DOHH2 (cell line): ENCODE results near the gene PBX4.

Experiments used
- H3F3A ChIP-seq: fragments of 200-600 bp; sonication (generic), shearing (Covaris generic); 2 replicates; pipeline ENCODE4 v1.6.0; 2016; ENCODE audit warnings: antibody characterized with exemption, mild to moderate bottlenecking; ENCODE audit not compliant: control insufficient read depth, insufficient read depth
- H3K27ac ChIP-seq: fragments of 200-600 bp; sonication (generic); 2 replicates; pipeline ENCODE4 v1.5.1; 2014; ENCODE audit warnings: low read depth, mild to moderate bottlenecking, low read length, moderate library complexity
- H3K27me3 ChIP-seq: fragments of 200-600 bp; sonication (generic); 2 replicates; pipeline ENCODE4 v1.6.1; 2014; ENCODE audit warnings: mild to moderate bottlenecking, low read length, mixed read lengths; ENCODE audit not compliant: control insufficient read depth
- H3K36me3 ChIP-seq: fragments of 200-600 bp; sonication (generic); 2 replicates; pipeline ENCODE4 v1.6.1; 2014; ENCODE audit warnings: mild to moderate bottlenecking, low read length, moderate library complexity, mixed read lengths; ENCODE audit not compliant: control insufficient read depth
- H3K4me1 ChIP-seq: fragments of 200-600 bp; sonication (generic); 2 replicates; pipeline ENCODE4 v1.6.1; 2014; ENCODE audit warnings: mild to moderate bottlenecking, low read length, mixed read lengths; ENCODE audit not compliant: control insufficient read depth
- H3K4me2 ChIP-seq: fragments of 200-600 bp; sonication (generic); 2 replicates; pipeline ENCODE4 v1.6.0; 2014; ENCODE audit warnings: mild to moderate bottlenecking, low read length, moderate library complexity
- H3K4me3 ChIP-seq: fragments of 200-600 bp; sonication (generic); 2 replicates; pipeline ENCODE4 v1.5.1; 2014; ENCODE audit warnings: mild to moderate bottlenecking, low read length, mixed read lengths
- H3K79me2 ChIP-seq: fragments of 200-600 bp; sonication (generic); 2 replicates; pipeline ENCODE4 v1.6.1; 2014; ENCODE audit warnings: mild to moderate bottlenecking, low read length, mixed read lengths; ENCODE audit not compliant: control insufficient read depth
- H3K9me2 ChIP-seq: fragments of 200-600 bp; sonication (generic); replicated peaks from 2 replicates; pipeline ENCODE4 v1.6.1; 2014; ENCODE audit warnings: mild to moderate bottlenecking, low read length, mixed read lengths; ENCODE audit not compliant: control insufficient read depth
- H3K9me3 ChIP-seq: fragments of 200-600 bp; sonication (generic); 2 replicates; pipeline ENCODE4 v1.6.1; 2014; ENCODE audit warnings: antibody characterized with exemption, low read length, mixed read lengths; ENCODE audit not compliant: control insufficient read depth, insufficient read depth
- H4K20me1 ChIP-seq: fragments of 200-600 bp; sonication (generic); 2 replicates; pipeline ENCODE4 v1.6.0; 2014; ENCODE audit warnings: low read depth, mild to moderate bottlenecking, antibody characterized with exemption, low read length, moderate library complexity; ENCODE audit not compliant: control insufficient read depth, insufficient read depth
- EZH2phosphoT487 ChIP-seq: fragments of 200-600 bp; sonication (generic); IDR thresholded peaks from 2 replicates; pipeline ENCODE4 v1.6.1; 2017; ENCODE audit warnings: borderline replicate concordance, mild to moderate bottlenecking, antibody characterized with exemption, low read length, moderate library complexity, mixed read lengths
- TF ChIP-seq, protein P1 (sequence below): fragments of 200-600 bp; sonication (generic); IDR thresholded peaks from one replicate; pipeline ENCODE4 v1.5.1; 2014; ENCODE audit warnings: antibody characterized with exemption, mild to moderate bottlenecking, low read depth, low read length; ENCODE audit not compliant: poor library complexity, severe bottlenecking

Gene PBX4

DNA sequence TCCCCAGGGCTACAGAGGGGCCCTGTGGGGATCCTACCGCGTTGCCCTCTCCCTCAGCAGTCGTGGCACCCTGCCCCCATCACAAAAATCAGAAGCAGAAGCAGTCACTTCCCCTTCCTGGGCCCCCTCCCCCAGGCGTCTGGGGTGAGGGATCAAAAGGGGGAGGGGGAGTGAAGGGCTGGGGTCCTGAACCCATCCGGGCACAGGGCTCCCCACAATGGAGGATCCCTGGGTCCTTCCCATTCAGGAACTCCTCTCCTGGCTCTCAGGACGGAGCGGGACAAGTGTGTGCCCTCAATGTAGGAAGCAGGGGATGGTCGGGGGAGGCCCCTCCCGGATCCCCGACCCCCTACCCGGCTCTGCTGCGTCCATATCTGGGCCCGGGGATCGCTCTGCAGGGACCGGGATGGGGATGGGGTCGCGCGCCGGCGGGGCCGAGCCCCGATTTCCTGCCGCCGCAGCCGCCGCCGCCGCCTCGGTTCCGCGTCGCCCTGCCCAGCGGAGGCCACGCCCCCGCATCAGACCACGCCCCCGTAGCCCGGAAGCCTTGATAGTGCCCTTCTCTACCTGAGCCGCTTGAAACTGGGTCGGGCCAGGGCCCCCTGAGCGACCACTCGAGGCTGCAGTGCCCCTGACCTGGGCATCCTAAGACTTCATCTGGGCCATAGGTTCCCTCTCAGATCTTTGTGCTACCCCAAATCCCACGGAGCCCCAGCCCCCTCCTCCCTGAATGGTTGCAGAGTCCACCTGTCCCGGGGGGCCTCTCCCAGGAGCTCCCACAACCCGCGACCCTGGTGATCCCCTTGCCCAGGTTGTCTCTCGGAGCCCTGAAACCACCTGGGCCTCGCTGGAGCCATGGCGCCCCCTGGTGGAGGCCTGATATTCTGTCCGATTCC lies 24.9 kb upstream of the PBX4 start, which contains the start of gene GMIP:
Gene GMIP, minus strand, starts transcription at position 500 of the 896 bp plus-strand sequence. Its CDS starts 128 bp downstream, at position 372.
- peaks cover 64% of the 10 kb centered on the region for H3K36me3 ChIP-seq
- peaks cover 19% of the 10 kb centered on the region for H3K79me2 ChIP-seq
- no peaks in the 10 kb centered on the region for H4K20me1 ChIP-seq
- no peaks in the 10 kb centered on the region for H3K27me3 ChIP-seq
- peak within 1 kb of the TSS; percentile 80 for H3K27ac ChIP-seq
- peak within 1 kb of the TSS; percentile 85 for H3K4me3 ChIP-seq
- peak within 1 kb of the TSS; percentile 91 for H3K4me2 ChIP-seq
- TF ChIP-seq, protein P1, sequence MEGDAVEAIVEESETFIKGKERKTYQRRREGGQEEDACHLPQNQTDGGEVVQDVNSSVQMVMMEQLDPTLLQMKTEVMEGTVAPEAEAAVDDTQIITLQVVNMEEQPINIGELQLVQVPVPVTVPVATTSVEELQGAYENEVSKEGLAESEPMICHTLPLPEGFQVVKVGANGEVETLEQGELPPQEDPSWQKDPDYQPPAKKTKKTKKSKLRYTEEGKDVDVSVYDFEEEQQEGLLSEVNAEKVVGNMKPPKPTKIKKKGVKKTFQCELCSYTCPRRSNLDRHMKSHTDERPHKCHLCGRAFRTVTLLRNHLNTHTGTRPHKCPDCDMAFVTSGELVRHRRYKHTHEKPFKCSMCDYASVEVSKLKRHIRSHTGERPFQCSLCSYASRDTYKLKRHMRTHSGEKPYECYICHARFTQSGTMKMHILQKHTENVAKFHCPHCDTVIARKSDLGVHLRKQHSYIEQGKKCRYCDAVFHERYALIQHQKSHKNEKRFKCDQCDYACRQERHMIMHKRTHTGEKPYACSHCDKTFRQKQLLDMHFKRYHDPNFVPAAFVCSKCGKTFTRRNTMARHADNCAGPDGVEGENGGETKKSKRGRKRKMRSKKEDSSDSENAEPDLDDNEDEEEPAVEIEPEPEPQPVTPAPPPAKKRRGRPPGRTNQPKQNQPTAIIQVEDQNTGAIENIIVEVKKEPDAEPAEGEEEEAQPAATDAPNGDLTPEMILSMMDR, result peak; percentile 94
- TF ChIP-seq EZH2phosphoT487, result no peak
- no peaks in the 10 kb centered on the region for H3K9me3 ChIP-seq
- H3K4me1 ChIP-seq, result peaks cover 23% of the 10 kb centered on the region
- peaks cover 11% of the 10 kb centered on the region for H3F3A ChIP-seq
- no peaks in the 10 kb centered on the region for H3K9me2 ChIP-seq

DNA sequence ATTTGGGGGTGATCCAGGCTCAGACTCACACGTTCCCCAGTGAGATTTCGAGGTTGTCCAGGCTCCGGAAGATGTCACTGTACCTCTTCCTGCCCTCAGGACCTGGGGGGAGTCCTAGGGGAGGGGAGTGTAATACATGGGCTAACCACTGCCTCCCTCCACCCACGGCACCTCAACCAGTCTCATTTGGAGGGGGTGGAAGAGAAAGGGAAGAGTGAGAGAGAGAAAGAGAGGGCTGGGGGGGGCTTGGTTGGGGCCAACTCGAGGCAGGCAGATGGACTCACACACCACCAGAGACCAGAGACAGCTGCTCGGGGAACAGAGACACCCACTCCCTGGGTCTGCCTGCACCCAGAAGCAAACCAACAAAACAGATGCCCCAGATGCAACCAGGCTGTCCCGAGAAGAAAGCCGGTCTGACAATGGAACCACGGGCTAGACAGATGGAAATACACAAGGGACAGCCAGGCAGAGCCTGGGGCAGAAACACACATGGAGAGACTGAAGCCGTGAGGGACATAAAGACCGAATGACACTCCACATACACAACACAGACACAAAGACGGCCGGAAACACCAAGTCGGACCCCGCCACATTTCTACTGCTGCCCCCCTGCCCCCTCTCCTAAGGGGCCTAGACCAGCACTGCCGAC lies 24.1 kb upstream of the PBX4 start:
- peak overlapping the region; percentile 85 for H3K4me3 ChIP-seq
- H3K4me1 ChIP-seq, result peaks cover 23% of the 10 kb centered on the region
- no peaks in the 10 kb centered on the region for H3K27me3 ChIP-seq
- no peaks in the 10 kb centered on the region for H4K20me1 ChIP-seq
- H3F3A ChIP-seq, result peaks cover 11% of the 10 kb centered on the region
- H3K27ac ChIP-seq, result peak overlapping the region; percentile 80
- no peaks in the 10 kb centered on the region for H3K9me2 ChIP-seq
- H3K79me2 ChIP-seq, result peaks cover 19% of the 10 kb centered on the region
- peaks cover 61% of the 10 kb centered on the region for H3K36me3 ChIP-seq
- no peak for TF ChIP-seq EZH2phosphoT487
- TF ChIP-seq, protein P1, result no peak
- peak overlapping the region; percentile 91 for H3K4me2 ChIP-seq
- no peaks in the 10 kb centered on the region for H3K9me3 ChIP-seq

DNA sequence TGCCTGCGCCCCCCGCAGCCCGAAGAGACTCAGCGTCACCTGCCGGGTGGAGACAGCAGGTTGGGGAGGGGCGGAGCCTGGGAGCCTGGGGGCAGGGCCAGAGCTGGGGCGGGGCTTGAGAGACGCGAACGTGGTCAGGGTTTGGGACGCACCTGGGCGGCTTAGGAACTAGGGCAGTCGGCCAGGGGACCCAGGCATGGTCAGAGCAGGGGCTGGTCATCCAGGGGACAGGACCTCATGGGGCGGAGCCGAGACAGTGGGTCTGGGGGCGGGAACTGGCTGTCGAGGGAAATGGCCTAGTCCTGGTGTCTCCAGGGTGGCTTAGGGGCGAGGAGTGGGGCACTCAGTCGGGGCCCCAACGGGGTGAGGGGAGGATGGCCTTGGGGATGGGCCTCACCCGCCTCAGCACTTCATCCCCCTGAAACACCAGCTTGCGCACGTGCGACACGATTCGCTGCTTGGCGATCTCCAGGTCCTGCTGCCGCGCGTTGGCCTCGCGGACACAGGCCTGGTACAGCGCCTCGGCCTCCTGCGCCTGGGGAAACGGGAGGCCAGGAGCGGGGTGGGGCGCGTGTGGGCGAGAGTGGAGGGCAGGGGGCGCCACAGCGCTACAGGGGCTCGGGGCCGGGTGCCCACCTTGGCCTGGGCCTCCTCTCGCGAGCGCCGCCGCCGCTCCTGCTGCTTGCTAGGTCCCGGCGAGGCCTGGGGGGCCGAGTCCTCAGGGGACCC lies 19.2 kb upstream of the PBX4 start:
- no peak for TF ChIP-seq EZH2phosphoT487
- H3K4me2 ChIP-seq, result no peak overlapping the region
- H3K4me3 ChIP-seq, result no peak overlapping the region

More for the DNA sequence above, 19.2 kb upstream of the PBX4 start:
- H3F3A ChIP-seq, result no peaks in the 10 kb centered on the region
- H3K27ac ChIP-seq, result no peak overlapping the region
- peaks cover 12% of the 10 kb centered on the region for H3K79me2 ChIP-seq
- H3K9me3 ChIP-seq, result no peaks in the 10 kb centered on the region
- no peaks in the 10 kb centered on the region for H3K27me3 ChIP-seq
- H3K4me1 ChIP-seq, result peaks cover 9% of the 10 kb centered on the region
- H3K9me2 ChIP-seq, result no peaks in the 10 kb centered on the region
- H3K36me3 ChIP-seq, result peaks cover 64% of the 10 kb centered on the region
- no peaks in the 10 kb centered on the region for H4K20me1 ChIP-seq
